ENCODE measurements around the gene KLK2.

KLK2 gene

GRCh38 chr19:50925734-50926133 lies 52.5 kb downstream of the KLK2 start:
- no peak for DNase-seq (ENCODE audit: low read depth)

- no peak for DNase-seq (ENCODE audit: low read depth)
These were observed 52.9 kb downstream of the KLK2 start for GRCh38 chr19:50926144-50926543.

GRCh38 chr19:50928831-50929230 lies 55.6 kb downstream of the KLK2 start:
- no peak for DNase-seq (ENCODE audit: low read depth)
